ENCODE data around the gene FBXW8. TPM values are rescaled to one million over a fixed set of nuclear protein-coding genes. Genes with fewer than 3 reads are reported as not detected.

The FBXW8 gene
- total and polyA plus RNA-seq, 7 experiments from 2014 or later: 4.8 to 13.2 (median 11.7) TPM

GRCh38 chr12:117058442-117059072 is 147.8 kb downstream of the FBXW8 start:
- peaks cover 0 to 2% (median 0%) of the 10 kb centered on the region in 11 donors for H3K9me3 Mint-ChIP-seq
- ChIA-PET CTCF (no interaction called here), POLR2A (no interaction called here)
- H3K36me3 Mint-ChIP-seq: peaks cover 0 to 3% (median 0%) of the 10 kb centered on the region in 5 donors
- Histone ChIP-seq H3K4me3 (ENCODE audit: low read length) (no peak overlapping the region), H3K27ac (ENCODE audit: low read depth, low read length) (no peak overlapping the region), H3K27me3 (ENCODE audit: control insufficient read depth in 2 of 2, insufficient read depth in 2 of 2, low read length in 2 of 2) (no peaks in the 10 kb centered on the region), H3K36me3 (ENCODE audit: control insufficient read depth in 2 of 3, insufficient read depth in 3 of 3, low read length in 3 of 3) (no peaks in the 10 kb centered on the region), H3K9me3 (ENCODE audit: control insufficient read depth in 2 of 3, low read length in 3 of 3) (no peaks in the 10 kb centered on the region), H3K4me1 (ENCODE audit: control insufficient read depth in 2 of 2, insufficient read depth in 2 of 2, low read length in 2 of 2) (peaks cover 11 to 15% of the 10 kb centered on the region in 2 donors)
- no peak overlapping the region for H3K4me3 Mint-ChIP-seq
- DNase-seq (no peak), ATAC-seq (no peak)
- H3K4me1 Mint-ChIP-seq: peaks cover 11 to 34% (median 26%) of the 10 kb centered on the region in 7 donors
- intact Hi-C loops (cut with micrococcal nuclease): no loop called here
- peaks cover 0 to 2% (median 0%) of the 10 kb centered on the region in 5 donors for H3K27me3 Mint-ChIP-seq
- H3K27ac Mint-ChIP-seq: peak overlapping the region in 1 of 9 donors; percentile 51

- POLR2A ChIA-PET: no interaction called here
- H3K9me3 Mint-ChIP-seq: peaks cover 0 to 2% (median 0%) of the 10 kb centered on the region in 11 donors
- H3K4me1 ChIP-seq (ENCODE audit: control insufficient read depth in 2 of 2, insufficient read depth in 2 of 2, low read length in 2 of 2): peaks cover 17 to 21% of the 10 kb centered on the region in 2 donors
- no peaks in the 10 kb centered on the region for H3K27me3 ChIP-seq (ENCODE audit: control insufficient read depth in 2 of 2, insufficient read depth in 2 of 2, low read length in 2 of 2)
- intact Hi-C loops (cut with micrococcal nuclease): no loop called here
- peaks cover 17 to 40% (median 32%) of the 10 kb centered on the region in 7 donors for H3K4me1 Mint-ChIP-seq
- DNase-seq (no peak), ATAC-seq (no peak)
- H3K4me3 Mint-ChIP-seq: no peak overlapping the region
- H3K27me3 Mint-ChIP-seq: no peaks in the 10 kb centered on the region
- H3K36me3 Mint-ChIP-seq: peaks cover 0 to 3% (median 0%) of the 10 kb centered on the region in 5 donors
- H3K4me3 ChIP-seq (ENCODE audit: low read length): no peak overlapping the region
- H3K27ac Mint-ChIP-seq: no peak overlapping the region
- no peaks in the 10 kb centered on the region for H3K36me3 ChIP-seq (ENCODE audit: control insufficient read depth in 2 of 3, insufficient read depth in 3 of 3, low read length in 3 of 3)
- CTCF ChIA-PET: no interaction called here
- H3K9me3 ChIP-seq (ENCODE audit: control insufficient read depth in 2 of 3, low read length in 3 of 3): no peaks in the 10 kb centered on the region
- H3K27ac ChIP-seq (ENCODE audit: low read depth, low read length): no peak overlapping the region
Observed at GRCh38 chr12:117059156-117059555, 148.4 kb downstream of the FBXW8 start.

- no peak overlapping the region for H3K27ac ChIP-seq (ENCODE audit: low read depth, low read length)
- intact Hi-C loops (cut with micrococcal nuclease): loop anchor here in 1 of 2 donors (5.0 kb wide), 1 partner anchor 33 kb away; no protein-coding TSS in a partner anchor
- peaks cover 29 to 52% (median 42%) of the 10 kb centered on the region in 7 donors for H3K4me1 Mint-ChIP-seq
- peaks cover 0 to 3% (median 0%) of the 10 kb centered on the region in 5 donors for H3K36me3 Mint-ChIP-seq
- H3K4me3 ChIP-seq (ENCODE audit: low read length): no peak overlapping the region
- H3K4me1 ChIP-seq (ENCODE audit: control insufficient read depth in 2 of 2, insufficient read depth in 2 of 2, low read length in 2 of 2): peaks cover 21% of the 10 kb centered on the region in 2 donors
- ChIA-PET POLR2A (no interaction called here), CTCF (no interaction called here)
- peak overlapping the region in 2 of 9 donors; percentile 73 to 88 for H3K27ac Mint-ChIP-seq
- no peaks in the 10 kb centered on the region for H3K9me3 ChIP-seq (ENCODE audit: control insufficient read depth in 2 of 3, low read length in 3 of 3)
- ATAC-seq: peak; percentile 78
- no peak for DNase-seq
- H3K27me3 Mint-ChIP-seq: no peaks in the 10 kb centered on the region
- H3K4me3 Mint-ChIP-seq: no peak overlapping the region
- H3K27me3 ChIP-seq (ENCODE audit: control insufficient read depth in 2 of 2, insufficient read depth in 2 of 2, low read length in 2 of 2): no peaks in the 10 kb centered on the region
- no peaks in the 10 kb centered on the region for H3K36me3 ChIP-seq (ENCODE audit: control insufficient read depth in 2 of 3, insufficient read depth in 3 of 3, low read length in 3 of 3)
- no peaks in the 10 kb centered on the region for H3K9me3 Mint-ChIP-seq
Observed at GRCh38 chr12:117060246-117060928, 149.6 kb downstream of the FBXW8 start.

GRCh38 chr12:117060929-117061305 is 150.2 kb downstream of the FBXW8 start:
- Histone ChIP-seq H3K4me3 (ENCODE audit: low read length) (no peak overlapping the region), H3K36me3 (ENCODE audit: control insufficient read depth in 2 of 3, insufficient read depth in 3 of 3, low read length in 3 of 3) (no peaks in the 10 kb centered on the region), H3K27me3 (ENCODE audit: control insufficient read depth in 2 of 2, insufficient read depth in 2 of 2, low read length in 2 of 2) (no peaks in the 10 kb centered on the region), H3K9me3 (ENCODE audit: control insufficient read depth in 2 of 3, low read length in 3 of 3) (no peaks in the 10 kb centered on the region), H3K4me1 (ENCODE audit: control insufficient read depth in 2 of 2, insufficient read depth in 2 of 2, low read length in 2 of 2) (peaks cover 21% of the 10 kb centered on the region in 2 donors), H3K27ac (ENCODE audit: low read depth, low read length) (no peak overlapping the region)
- Mint-ChIP-seq H3K36me3 (peaks cover 0 to 3% (median 0%) of the 10 kb centered on the region in 5 donors), H3K27ac (peak overlapping the region in 5 of 9 donors; percentile 5 to 88 (median 76)), H3K4me3 (peak overlapping the region in 3 of 10 donors; percentile 6 to 39 (median 7)), H3K4me1 (peaks cover 29 to 57% (median 46%) of the 10 kb centered on the region in 7 donors), H3K27me3 (no peaks in the 10 kb centered on the region), H3K9me3 (no peaks in the 10 kb centered on the region)
- intact Hi-C loops (cut with micrococcal nuclease): loop anchor here in 1 of 2 donors (5.0 kb wide), 1 partner anchor 34 kb away; no protein-coding TSS in a partner anchor
- POLR2A ChIA-PET: no interaction called here
- ATAC-seq: no peak
- CTCF ChIA-PET: no interaction called here
- DNase-seq: no peak

GRCh38 chr12:117061555-117062079 is 150.9 kb downstream of the FBXW8 start:
- Histone ChIP-seq H3K36me3 (ENCODE audit: control insufficient read depth in 2 of 3, insufficient read depth in 3 of 3, low read length in 3 of 3) (no peaks in the 10 kb centered on the region), H3K4me1 (ENCODE audit: control insufficient read depth in 2 of 2, insufficient read depth in 2 of 2, low read length in 2 of 2) (peaks cover 21% of the 10 kb centered on the region in 2 donors), H3K27me3 (ENCODE audit: control insufficient read depth in 2 of 2, insufficient read depth in 2 of 2, low read length in 2 of 2) (no peaks in the 10 kb centered on the region), H3K27ac (ENCODE audit: low read depth, low read length) (no peak overlapping the region), H3K9me3 (ENCODE audit: control insufficient read depth in 2 of 3, low read length in 3 of 3) (no peaks in the 10 kb centered on the region), H3K4me3 (ENCODE audit: low read length) (no peak overlapping the region)
- ATAC-seq (no peak), DNase-seq (no peak)
- intact Hi-C loops (cut with micrococcal nuclease): loop anchor here in 1 of 2 donors (5.0 kb wide), 1 partner anchor 34 kb away; no protein-coding TSS in a partner anchor
- Mint-ChIP-seq H3K4me3 (peak overlapping the region in 1 of 10 donors; percentile 35), H3K27ac (no peak overlapping the region), H3K4me1 (peaks cover 29 to 59% (median 47%) of the 10 kb centered on the region in 7 donors), H3K9me3 (no peaks in the 10 kb centered on the region), H3K27me3 (no peaks in the 10 kb centered on the region), H3K36me3 (peaks cover 0 to 5% (median 0%) of the 10 kb centered on the region in 5 donors)
- ChIA-PET CTCF (no interaction called here), POLR2A (interaction anchor here (0.7 kb wide), 1 partner anchor 505 kb away, joined by 3 read pairs; no protein-coding TSS in a partner anchor)

GRCh38 chr12:117063162-117063911 is 152.6 kb downstream of the FBXW8 start:
- H3K9me3 Mint-ChIP-seq: no peaks in the 10 kb centered on the region
- intact Hi-C loops (cut with micrococcal nuclease): loop anchor here (1.0 to 5.0 kb wide), 2 partner anchors 36 kb away; partner anchors contain the start of gene TESC (in 1 of the 2)
- H3K27ac Mint-ChIP-seq: peak overlapping the region; percentile 81 to 95 (median 91)
- H3K9me3 ChIP-seq (ENCODE audit: control insufficient read depth in 2 of 3, low read length in 3 of 3): no peaks in the 10 kb centered on the region
- POLR2A ChIA-PET: interaction anchor here (0.7 kb wide), 1 partner anchor 74 kb away, joined by 4 read pairs; no protein-coding TSS in a partner anchor
- peak in 8 of 9 donors; percentile 14 to 52 (median 39) for DNase-seq
- no peaks in the 10 kb centered on the region for H3K36me3 ChIP-seq (ENCODE audit: control insufficient read depth in 2 of 3, insufficient read depth in 3 of 3, low read length in 3 of 3)
- H3K4me3 ChIP-seq (ENCODE audit: low read length): peak overlapping the region; percentile 28
- H3K36me3 Mint-ChIP-seq: peaks cover 0 to 6% (median 0%) of the 10 kb centered on the region in 5 donors
- H3K4me3 Mint-ChIP-seq: peak overlapping the region; percentile 67 to 87 (median 80)
- no peaks in the 10 kb centered on the region for H3K27me3 Mint-ChIP-seq
- CTCF ChIA-PET: no interaction called here
- peaks cover 29 to 59% (median 48%) of the 10 kb centered on the region in 7 donors for H3K4me1 Mint-ChIP-seq
- peaks cover 21% of the 10 kb centered on the region in 2 donors for H3K4me1 ChIP-seq (ENCODE audit: control insufficient read depth in 2 of 2, insufficient read depth in 2 of 2, low read length in 2 of 2)
- H3K27me3 ChIP-seq (ENCODE audit: control insufficient read depth in 2 of 2, insufficient read depth in 2 of 2, low read length in 2 of 2): no peaks in the 10 kb centered on the region
- peak overlapping the region; percentile 28 for H3K27ac ChIP-seq (ENCODE audit: low read depth, low read length)
- ATAC-seq: peak; percentile 67

Data from naive thymus-derived CD4-positive, alpha-beta T cell (primary cell).